GM21723 (cell line): ENCODE results near the gene DCDC2B.

Source experiments
- ATAC-seq: cut with Tn5 transposase; IDR thresholded peaks from one replicate; pipeline ENCODE4 v1.9.1; 2021; ENCODE audit warnings: mild to moderate bottlenecking, moderate library complexity; ENCODE audit not compliant: unreplicated experiment

Gene DCDC2B

GRCh38 chr1:32221980-32222755 is 13.3 kb downstream of the DCDC2B start, which contains the start of the genes EIF3I and TMEM234:
Gene EIF3I, plus strand, starts transcription at chr1:32222407. Its CDS starts 35 bp downstream, at chr1:32222442.
Gene TMEM234, minus strand, starts transcription at chr1:32222353. Its CDS starts 31 bp downstream, at chr1:32222322.
- peak; percentile 90 for ATAC-seq

- no peak for ATAC-seq
These were observed 14.8 kb downstream of the DCDC2B start for GRCh38 chr1:32223683-32224082.

- ATAC-seq, result no peak
These were observed 15.4 kb downstream of the DCDC2B start for GRCh38 chr1:32224285-32224684.

- no peak for ATAC-seq
These were observed 19.9 kb downstream of the DCDC2B start for GRCh38 chr1:32228771-32229170.

GRCh38 chr1:32231843-32232432 is 23.0 kb downstream of the DCDC2B start:
- no peak for ATAC-seq

DNA sequence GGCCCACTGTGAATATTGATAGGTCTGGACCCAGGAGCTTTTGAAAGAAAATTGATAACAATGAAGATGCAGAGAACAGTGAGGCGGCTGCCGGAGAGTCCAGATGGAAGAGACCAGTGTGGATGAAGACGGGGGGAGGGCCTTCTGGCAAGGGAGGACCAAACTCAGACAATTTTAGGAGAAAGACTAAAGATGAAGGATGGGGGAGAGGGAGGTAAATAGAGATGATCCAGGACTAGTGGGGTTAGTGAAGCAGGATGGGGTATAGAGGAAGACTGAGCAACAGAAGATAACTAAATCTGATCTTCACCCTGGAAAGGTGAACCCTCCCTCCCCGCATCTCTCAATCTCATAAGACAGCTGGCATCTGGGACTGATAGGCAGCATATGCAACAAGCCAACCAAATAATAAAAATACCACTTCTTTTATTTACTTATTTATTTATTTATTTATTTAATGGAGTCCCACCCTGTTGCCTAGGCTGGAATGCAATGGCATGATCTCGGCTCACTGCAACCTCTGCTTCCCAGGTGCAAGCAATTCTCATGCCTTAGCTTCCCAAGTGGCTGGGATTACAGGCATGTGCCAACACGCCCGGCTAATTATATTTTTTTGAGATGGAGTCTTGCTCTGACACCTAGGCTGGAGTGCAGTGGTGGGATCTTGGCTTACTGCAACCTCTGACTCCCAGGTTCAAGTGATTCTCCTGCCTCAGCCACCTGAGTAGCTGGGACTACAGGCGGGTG is 23.8 kb downstream of the DCDC2B start:
- no peak for ATAC-seq

DNA sequence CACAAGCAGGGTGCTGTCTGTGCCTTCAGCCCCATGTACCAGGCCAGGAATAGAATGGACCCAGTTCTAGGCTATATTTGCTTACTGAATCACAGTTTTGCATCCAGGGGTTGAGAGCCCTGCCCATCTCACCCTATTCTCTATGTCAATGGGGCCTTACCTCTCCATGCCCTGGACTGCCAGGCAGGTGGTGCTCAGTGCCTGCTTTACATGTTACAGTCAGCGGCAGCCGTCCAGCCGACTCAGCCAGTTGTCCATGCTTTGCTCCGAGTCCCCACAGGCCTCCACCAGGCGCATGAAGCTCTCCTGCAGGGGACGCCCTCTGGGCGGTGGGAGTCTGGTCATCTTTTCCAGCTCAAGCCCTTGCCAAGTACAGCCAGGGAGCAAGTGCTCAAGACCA is 25.9 kb downstream of the DCDC2B start:
- no peak for ATAC-seq

DNA sequence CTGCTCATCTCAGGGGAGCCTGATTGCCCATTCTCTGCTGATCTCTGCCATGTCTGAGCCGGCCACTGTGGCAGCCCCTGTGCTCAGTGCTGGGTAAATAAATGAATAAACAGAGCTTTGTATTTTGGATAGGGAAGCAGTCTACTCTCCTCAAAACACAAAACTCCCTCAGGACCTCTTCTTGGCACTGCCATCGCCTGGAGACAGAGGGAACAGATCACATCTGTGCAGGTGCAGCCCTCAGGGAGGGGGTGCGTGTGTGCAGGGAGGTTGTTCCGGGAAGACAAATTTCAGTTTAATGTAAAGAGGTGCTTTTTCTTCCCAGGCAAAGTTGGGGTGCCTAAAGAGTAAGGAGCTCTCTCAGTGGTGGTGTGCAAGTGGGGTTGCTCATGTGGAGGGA is 30.4 kb downstream of the DCDC2B start:
- no peak for ATAC-seq

DNA sequence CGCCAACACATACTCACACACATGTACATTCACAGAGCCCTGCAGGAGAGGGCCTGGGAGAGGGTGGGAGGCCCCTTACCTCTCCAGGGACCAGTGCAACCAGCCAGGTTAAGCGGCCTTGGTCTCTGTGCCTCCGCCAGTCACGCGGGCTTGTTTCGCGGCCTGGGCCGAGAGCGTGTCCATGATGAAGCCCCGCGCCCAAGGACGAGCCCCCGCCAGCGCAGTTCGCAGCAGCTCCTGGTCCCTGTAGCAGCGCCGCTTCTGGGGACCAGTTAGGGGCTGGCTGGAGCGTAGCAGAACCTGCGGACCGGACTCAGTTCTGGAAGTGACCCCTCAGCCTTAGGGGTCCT is 30.9 kb downstream of the DCDC2B start:
- ATAC-seq, result no peak

DNA sequence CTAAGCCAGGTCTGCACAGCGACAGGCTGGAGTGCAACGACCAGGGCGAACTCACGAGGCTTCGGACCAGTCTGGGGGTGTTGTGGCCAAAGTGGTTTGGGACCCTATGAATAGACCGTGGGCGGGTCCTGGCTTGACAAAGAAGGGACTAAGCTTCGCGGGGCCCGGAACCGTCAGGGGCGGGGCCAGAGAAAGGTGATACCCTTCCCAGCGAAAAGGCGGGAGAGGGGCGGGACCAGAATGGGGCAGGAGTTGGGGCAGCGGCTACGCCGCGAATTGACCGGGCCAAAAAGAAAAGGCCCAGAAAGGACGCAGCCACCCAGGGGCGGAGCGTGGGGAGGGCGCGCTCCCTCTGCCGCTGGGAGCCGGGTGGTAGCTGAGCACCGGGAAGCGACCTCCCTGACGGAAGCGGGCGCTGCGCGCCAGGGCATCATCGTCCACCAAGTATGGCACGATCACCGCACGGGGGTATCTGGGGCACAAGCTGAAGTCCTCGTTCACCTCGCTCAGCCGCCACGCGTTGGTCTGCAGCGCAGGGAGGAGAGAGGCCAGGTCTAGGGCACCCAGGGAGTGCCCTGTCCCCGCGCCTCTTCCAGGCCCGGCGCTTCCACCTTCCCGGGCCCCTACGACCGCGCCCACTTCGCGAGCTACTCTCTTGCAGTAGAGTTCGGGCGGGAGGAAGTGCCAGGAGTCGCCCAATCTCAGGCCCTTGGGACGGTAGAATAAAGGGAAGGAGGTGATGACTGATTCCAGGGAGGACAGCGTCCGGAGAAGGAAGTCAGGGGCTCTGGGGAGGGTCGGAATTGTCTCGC is 31.5 kb downstream of the DCDC2B start:
- ATAC-seq, result no peak

DNA sequence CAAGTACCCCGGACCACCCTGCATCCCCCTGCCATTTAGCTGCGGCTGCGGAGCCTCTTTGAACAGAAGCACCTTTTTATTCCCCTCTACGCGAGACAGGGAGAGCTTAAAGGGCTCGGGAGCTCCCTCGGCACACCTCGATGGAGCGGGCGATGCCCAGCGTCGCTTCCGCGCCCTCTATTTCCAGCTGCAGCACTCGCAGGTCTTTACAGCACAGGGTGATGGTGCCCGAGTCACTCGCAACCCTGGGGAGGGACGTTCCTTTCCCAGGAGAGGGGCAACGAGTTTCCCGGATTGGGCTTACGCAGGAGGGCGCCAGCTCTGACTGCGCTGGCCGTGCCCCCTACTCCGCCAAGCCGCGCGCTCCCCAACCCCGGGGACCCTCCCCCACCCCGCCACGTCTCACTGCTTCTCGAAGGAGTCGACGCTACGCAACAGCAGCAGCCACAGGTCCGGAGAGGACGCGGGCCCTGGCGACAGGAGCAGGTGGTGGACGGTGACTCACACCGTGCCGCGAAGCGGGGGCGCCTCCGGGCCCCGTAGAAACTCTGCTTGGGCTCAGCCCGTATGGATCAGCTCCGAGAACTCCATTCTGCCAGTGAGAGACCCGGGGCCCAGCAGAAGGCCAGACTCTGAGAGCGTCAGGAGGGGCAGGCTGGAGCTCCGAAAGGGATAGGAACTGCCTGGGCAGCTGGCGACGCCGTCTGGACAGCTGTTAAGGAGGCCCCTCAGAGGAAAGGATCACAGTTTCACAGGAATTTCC is 32.3 kb downstream of the DCDC2B start:
- ATAC-seq, result no peak

DNA sequence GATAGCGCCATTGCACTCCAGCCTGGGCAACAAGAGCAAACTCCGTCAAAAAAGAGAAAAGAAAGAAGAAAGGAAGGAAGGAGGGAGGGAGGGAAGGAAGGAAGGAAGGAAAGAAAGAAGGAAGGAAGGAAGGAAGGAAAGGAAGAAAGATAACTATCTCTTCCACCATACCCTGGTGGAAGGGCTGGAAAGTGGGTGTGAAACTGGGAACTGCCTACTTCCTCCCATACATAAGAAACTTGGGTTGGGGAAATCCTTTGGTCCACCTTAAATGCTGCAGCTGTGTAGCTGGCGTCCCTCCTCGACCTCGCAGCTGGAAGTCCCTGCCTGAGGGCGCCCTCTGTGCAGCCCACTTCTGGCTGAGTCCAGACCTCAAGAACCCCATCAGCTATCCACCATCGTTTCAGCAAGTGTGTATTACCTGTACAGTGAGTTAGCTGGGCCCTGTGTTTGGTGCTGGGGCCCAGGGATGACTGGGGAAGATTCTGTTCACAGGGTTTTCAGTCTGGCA is 33.5 kb downstream of the DCDC2B start:
- ATAC-seq, result no peak

GRCh38 chr1:32246888-32247273 is 38.0 kb downstream of the DCDC2B start, which contains the start of gene FAM167B:
Gene FAM167B, plus strand, starts transcription at chr1:32247222. Its CDS starts 200 bp downstream, at chr1:32247422.
- ATAC-seq, result no peak

GRCh38 chr1:32247452-32247851 is 38.6 kb downstream of the DCDC2B start:
- ATAC-seq, result no peak

DNA sequence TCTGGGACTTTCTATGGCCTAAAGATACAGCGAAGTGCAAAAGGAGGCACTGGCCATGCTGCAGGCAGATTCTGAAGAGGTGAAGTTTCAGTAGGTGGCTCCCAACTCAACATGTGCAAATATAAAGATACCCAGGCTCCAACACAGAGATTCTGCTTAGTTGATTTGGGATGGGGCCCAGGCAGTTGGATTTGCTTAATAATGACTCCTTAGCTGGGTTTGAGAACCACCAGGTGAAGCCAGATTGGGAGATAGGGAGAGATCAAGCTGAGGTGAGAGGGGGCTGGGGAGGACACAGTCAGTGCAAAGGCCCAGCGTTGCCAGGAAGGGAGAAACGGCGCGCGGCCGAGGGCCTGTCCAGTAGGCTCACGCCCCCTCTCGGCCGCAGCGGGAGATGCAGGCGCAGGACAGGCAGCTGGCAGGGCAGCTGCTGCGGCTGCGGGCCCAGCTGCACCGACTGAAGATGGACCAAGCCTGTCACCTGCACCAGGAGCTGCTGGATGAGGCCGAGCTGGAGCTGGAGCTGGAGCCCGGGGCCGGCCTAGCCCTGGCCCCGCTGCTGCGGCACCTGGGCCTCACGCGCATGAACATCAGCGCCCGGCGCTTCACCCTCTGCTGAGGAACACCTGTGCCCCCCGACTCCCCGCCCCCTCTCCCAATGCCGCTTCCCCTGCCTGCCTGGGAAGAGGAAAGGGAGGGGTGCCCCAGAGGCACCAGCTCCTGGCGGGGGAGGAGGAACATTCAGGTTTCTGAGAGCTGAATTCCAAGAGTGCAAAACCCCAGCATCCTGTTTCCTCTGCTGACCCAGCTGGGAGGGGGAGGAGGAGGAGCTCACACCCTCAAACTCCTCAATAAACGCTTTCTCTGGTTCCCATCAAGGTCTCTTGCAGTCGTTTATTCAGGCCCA is 39.3 kb downstream of the DCDC2B start:
- ATAC-seq, result no peak

DNA sequence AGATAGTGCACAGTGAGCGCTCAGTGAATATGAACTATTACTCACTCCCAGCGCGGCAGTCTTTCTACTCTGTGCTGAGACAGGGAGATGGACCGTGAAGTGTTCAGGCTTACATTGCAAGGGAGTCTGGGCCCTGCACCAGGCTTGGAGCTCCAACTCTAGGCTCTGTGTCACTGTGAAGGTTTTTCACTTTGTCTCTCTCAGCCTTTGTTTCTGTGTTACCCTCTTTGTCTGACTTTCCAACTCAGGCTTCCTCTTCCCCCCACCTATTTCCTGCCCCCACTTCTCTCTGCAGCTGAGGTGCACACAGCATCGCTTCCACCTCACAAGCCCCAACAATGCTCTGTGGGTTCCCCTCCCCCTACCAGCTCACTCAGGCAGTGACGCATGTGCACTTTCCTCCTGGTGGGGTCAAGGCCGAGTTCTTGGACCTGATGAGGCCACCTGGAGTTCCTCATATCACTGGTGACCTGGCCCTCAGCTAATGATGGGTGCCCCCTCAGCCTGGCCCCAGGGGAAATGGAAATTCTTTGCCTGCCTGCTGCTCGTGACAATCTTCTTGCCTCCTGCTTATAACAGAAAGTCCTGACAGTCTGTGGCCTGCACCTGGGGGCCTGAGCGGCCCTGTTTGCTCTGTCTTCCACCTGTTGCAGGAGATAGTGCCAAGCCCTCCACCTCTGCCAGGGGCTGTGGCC is 41.1 kb downstream of the DCDC2B start:
- peak; percentile 52 for ATAC-seq

GRCh38 chr1:32250893-32251716 is 42.2 kb downstream of the DCDC2B start, which contains the start of gene LCK:
Gene LCK, plus strand, starts transcription at chr1:32251265. Its CDS starts 23,065 bp downstream, at chr1:32274330.
- ATAC-seq, result no peak
